Astrocyte (in vitro differentiated cells and primary cell): ENCODE measurements around the gene TIGIT. TPM values are rescaled to one million over a fixed set of nuclear protein-coding genes. Genes with fewer than 3 reads are reported as not detected.
A peak's percentile ranks its signal among the peaks of the same experiment; 100 is the strongest.

Experiments used
- DNase-seq: peaks from one replicate; pipeline ENCODE4 v3.0.0-alpha.2; 2010; ENCODE audit warnings: low read depth
- FAIRE-seq: peaks from 2 replicates; lab custom pipeline; 2011; peaks lifted over from hg19 to GRCh38; lab: Jason Lieb, UNC
- H2AFZ ChIP-seq: 2 replicates; pipeline ENCODE4 v1.6.0; 2012; ENCODE audit warnings: low read depth, low read length, inconsistent platforms
- H3K27ac ChIP-seq: 2 replicates; pipeline ENCODE4 v1.5.1; 2011; ENCODE audit warnings: low read depth, low read length, inconsistent platforms
- H3K27me3 ChIP-seq: 2 replicates; pipeline ENCODE4 v1.6.0; 2011; ENCODE audit warnings: low read length, inconsistent platforms; ENCODE audit not compliant: insufficient read depth
- H3K36me3 ChIP-seq: 2 replicates; pipeline ENCODE4 v1.5.1; 2011; ENCODE audit warnings: low read length, inconsistent platforms; ENCODE audit not compliant: insufficient read depth
- H3K4me1 ChIP-seq: 2 replicates; pipeline ENCODE4 v1.5.1; 2011; ENCODE audit warnings: low read length, inconsistent platforms; ENCODE audit not compliant: insufficient read depth
- H3K4me2 ChIP-seq: 2 replicates; pipeline ENCODE4 v1.6.0; 2012; ENCODE audit warnings: low read length, inconsistent platforms
- H3K4me3 ChIP-seq: 2 replicates; pipeline ENCODE4 v1.5.1; 2011; ENCODE audit warnings: low read depth, mild to moderate bottlenecking, low read length, inconsistent platforms; ENCODE audit not compliant: insufficient read depth
- H3K79me2 ChIP-seq: 2 replicates; pipeline ENCODE4 v1.6.0; 2012; ENCODE audit warnings: mild to moderate bottlenecking, low read length, inconsistent platforms; ENCODE audit not compliant: insufficient read depth
- H3K9ac ChIP-seq: 2 replicates; pipeline ENCODE4 v1.6.0; 2012; ENCODE audit warnings: mild to moderate bottlenecking, low read length, inconsistent platforms
- H3K9me3 ChIP-seq: 2 replicates; pipeline ENCODE4 v1.5.1; 2012; ENCODE audit warnings: low read depth, mild to moderate bottlenecking, low read length, inconsistent platforms; ENCODE audit not compliant: insufficient read depth
- H4K20me1 ChIP-seq: 2 replicates; pipeline ENCODE4 v1.6.0; 2012; ENCODE audit warnings: low read length, inconsistent platforms; ENCODE audit not compliant: insufficient read depth
- H3K27ac Mint-ChIP-seq: one replicate; pipeline ENCODE4 v1.8.0; 2021; ENCODE audit warnings: mild to moderate bottlenecking, mixed read lengths; ENCODE audit not compliant: unreplicated experiment
- H3K27me3 Mint-ChIP-seq: one replicate; pipeline ENCODE4 v1.8.0; 2021; ENCODE audit warnings: low read depth, mixed read lengths; ENCODE audit not compliant: unreplicated experiment
- H3K36me3 Mint-ChIP-seq: one replicate; pipeline ENCODE4 v1.8.0; 2021; ENCODE audit warnings: low read depth, mixed read lengths; ENCODE audit not compliant: unreplicated experiment
- H3K4me1 Mint-ChIP-seq: one replicate; pipeline ENCODE4 v1.8.0; 2021; ENCODE audit warnings: low read depth, mixed read lengths; ENCODE audit not compliant: unreplicated experiment
- H3K4me3 Mint-ChIP-seq: one replicate; pipeline ENCODE4 v1.8.0; 2021; ENCODE audit warnings: mild to moderate bottlenecking, moderate library complexity, mixed read lengths; ENCODE audit not compliant: unreplicated experiment
- H3K9me3 Mint-ChIP-seq: one replicate; pipeline ENCODE4 v1.8.0; 2021; ENCODE audit warnings: mild to moderate bottlenecking, mixed read lengths; ENCODE audit not compliant: unreplicated experiment
- EZH2 ChIP-seq: IDR thresholded peaks from 2 replicates; pipeline ENCODE4 v1.6.1; 2012; ENCODE audit warnings: mild to moderate bottlenecking, low read length, inconsistent platforms; ENCODE audit not compliant: insufficient read depth
- total RNA-seq: library from RNA; stranded (reverse); gene quantifications from 2 replicates; pipeline ENCODE4 v1.2.1, GENCODE V29; 2021
- TF ChIP-seq, protein P1 (sequence below): IDR thresholded peaks from 2 replicates; pipeline ENCODE4 v1.5.1; 2011; ENCODE audit warnings: low read depth, mild to moderate bottlenecking, inconsistent platforms, low read length, moderate library complexity; ENCODE audit not compliant: insufficient read depth

The TIGIT gene
- total RNA-seq, 1 donor from 2014 or later, result not detected

DNA sequence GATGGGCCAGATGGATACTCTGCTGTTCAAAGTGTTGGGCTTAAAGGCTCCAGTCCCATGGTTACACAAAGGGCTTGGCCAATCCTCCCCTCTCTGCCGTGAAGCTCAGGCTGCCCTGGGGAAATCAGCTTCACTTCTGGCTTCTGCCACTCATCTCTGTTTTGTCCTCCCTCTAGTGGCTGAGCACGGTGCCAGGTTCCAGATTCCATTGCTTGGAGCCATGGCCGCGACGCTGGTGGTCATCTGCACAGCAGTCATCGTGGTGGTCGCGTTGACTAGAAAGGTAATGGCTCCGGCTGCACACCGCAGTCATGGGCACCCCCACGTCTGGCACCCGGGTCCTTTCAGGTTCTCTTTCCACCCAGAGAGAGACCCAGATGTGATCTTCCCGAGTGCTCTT is 5.6 kb downstream of the TIGIT start:
- Histone ChIP-seq H3K4me1 (no peaks in the 10 kb centered on the region), H3K79me2 (no peaks in the 10 kb centered on the region), H4K20me1 (no peaks in the 10 kb centered on the region), H3K9ac (no peak overlapping the region), H2AFZ (no peak overlapping the region), H3K4me2 (no peak overlapping the region), H3K27me3 (no peaks in the 10 kb centered on the region), H3K9me3 (no peaks in the 10 kb centered on the region), H3K4me3 (no peak overlapping the region), H3K27ac (no peak overlapping the region), H3K36me3 (no peaks in the 10 kb centered on the region)
- TF ChIP-seq, protein P1, sequence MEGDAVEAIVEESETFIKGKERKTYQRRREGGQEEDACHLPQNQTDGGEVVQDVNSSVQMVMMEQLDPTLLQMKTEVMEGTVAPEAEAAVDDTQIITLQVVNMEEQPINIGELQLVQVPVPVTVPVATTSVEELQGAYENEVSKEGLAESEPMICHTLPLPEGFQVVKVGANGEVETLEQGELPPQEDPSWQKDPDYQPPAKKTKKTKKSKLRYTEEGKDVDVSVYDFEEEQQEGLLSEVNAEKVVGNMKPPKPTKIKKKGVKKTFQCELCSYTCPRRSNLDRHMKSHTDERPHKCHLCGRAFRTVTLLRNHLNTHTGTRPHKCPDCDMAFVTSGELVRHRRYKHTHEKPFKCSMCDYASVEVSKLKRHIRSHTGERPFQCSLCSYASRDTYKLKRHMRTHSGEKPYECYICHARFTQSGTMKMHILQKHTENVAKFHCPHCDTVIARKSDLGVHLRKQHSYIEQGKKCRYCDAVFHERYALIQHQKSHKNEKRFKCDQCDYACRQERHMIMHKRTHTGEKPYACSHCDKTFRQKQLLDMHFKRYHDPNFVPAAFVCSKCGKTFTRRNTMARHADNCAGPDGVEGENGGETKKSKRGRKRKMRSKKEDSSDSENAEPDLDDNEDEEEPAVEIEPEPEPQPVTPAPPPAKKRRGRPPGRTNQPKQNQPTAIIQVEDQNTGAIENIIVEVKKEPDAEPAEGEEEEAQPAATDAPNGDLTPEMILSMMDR, result peak; percentile 22
- no peak for TF ChIP-seq EZH2
- no peak for DNase-seq
- Mint-ChIP-seq H3K36me3 (no peaks in the 10 kb centered on the region), H3K27ac (no peak overlapping the region), H3K27me3 (peaks cover 3% of the 10 kb centered on the region), H3K9me3 (no peaks in the 10 kb centered on the region), H3K4me3 (no peak overlapping the region), H3K4me1 (no peaks in the 10 kb centered on the region)
- FAIRE-seq, result no peak

DNA sequence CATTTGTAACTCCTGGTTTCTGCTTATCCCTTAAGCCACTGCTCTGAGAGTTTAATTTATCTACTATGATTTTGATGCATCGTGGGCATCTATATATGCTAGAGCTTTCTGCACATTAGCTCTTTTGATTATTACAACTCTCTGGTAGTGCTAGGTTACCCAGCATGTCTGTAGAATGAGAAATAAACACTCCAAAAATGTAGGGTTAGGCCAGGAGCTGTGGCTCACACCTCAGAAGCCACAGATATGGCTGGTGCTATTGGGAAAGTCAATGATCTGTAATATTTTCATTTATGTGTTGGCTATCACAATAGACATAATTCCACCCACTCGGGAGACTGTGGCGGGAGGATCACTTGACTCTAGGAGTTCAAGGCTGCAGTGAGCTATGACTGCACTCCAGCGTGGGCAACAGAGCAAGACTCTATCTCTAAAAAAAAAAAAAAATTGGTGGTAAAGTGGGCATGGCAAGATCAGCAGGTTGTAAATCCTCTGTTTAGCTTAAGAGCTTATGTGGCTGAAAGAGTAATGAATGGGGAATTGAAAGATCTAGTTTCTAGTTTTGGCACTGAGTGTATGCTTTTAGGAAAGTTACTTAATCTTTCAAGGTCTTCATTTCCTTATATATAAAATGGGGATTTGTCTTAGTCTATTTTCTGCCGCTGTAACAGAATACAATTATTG is 6.3 kb downstream of the TIGIT start:
- DNase-seq, result no peak
- Mint-ChIP-seq H3K36me3 (no peaks in the 10 kb centered on the region), H3K9me3 (peaks cover 1% of the 10 kb centered on the region), H3K27ac (no peak overlapping the region), H3K27me3 (peaks cover 4% of the 10 kb centered on the region), H3K4me1 (no peaks in the 10 kb centered on the region), H3K4me3 (no peak overlapping the region)
- H3K4me3 ChIP-seq, result no peak overlapping the region
- H3K9ac ChIP-seq, result no peak overlapping the region
- no peaks in the 10 kb centered on the region for H3K9me3 ChIP-seq
- no peak overlapping the region for H3K27ac ChIP-seq
- H3K36me3 ChIP-seq, result no peaks in the 10 kb centered on the region
- no peak overlapping the region for H3K4me2 ChIP-seq
- no peaks in the 10 kb centered on the region for H3K4me1 ChIP-seq
- FAIRE-seq, result no peak
- H2AFZ ChIP-seq, result no peak overlapping the region
- H3K79me2 ChIP-seq, result no peaks in the 10 kb centered on the region
- no peak for TF ChIP-seq EZH2
- TF ChIP-seq, protein P1, result no peak
- H3K27me3 ChIP-seq, result no peaks in the 10 kb centered on the region
- H4K20me1 ChIP-seq, result no peaks in the 10 kb centered on the region

DNA sequence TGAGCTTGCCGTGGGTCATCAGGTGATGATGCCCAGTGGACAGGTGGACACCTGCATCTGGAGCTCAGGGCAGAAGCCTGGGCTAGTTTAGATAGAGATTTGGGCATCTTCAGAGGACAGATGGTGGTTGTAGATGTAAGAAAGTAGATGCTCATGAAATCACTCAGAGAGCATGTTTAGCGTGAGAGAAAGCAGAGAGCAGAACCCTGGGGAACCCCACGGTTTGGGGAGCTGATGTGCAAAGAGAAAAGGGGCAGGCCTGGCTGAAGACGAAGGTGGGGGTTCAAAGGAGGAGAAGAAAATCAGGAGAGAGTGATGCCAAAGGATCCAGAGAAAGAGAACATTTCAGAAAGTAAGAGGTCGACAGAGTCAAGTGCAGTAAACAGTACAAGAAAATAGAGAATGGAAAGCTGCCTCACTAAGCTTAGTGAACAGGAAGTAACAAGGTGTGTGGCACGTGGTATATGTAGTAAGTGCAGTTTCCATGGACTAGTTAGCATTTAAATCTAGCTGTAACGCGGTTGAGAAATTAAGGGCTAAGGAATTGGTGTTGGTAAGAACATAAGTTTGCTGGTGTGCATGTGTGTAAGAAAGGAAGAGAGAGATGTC is 13.5 kb downstream of the TIGIT start:
- Histone ChIP-seq H3K79me2 (no peaks in the 10 kb centered on the region), H3K4me3 (no peak overlapping the region), H2AFZ (no peak overlapping the region), H3K27me3 (no peaks in the 10 kb centered on the region), H3K9me3 (no peaks in the 10 kb centered on the region), H4K20me1 (no peaks in the 10 kb centered on the region), H3K9ac (no peak overlapping the region), H3K36me3 (no peaks in the 10 kb centered on the region), H3K27ac (no peak overlapping the region), H3K4me2 (no peak overlapping the region), H3K4me1 (no peaks in the 10 kb centered on the region)
- DNase-seq (no peak), FAIRE-seq (no peak)
- Mint-ChIP-seq H3K9me3 (peaks cover 8% of the 10 kb centered on the region), H3K4me1 (peaks cover 3% of the 10 kb centered on the region), H3K27ac (no peak overlapping the region), H3K27me3 (peaks cover 12% of the 10 kb centered on the region), H3K36me3 (no peaks in the 10 kb centered on the region), H3K4me3 (no peak overlapping the region)
- TF ChIP-seq, protein P1, result no peak
- TF ChIP-seq EZH2, result no peak
